NCI-H2227 (cell line): ENCODE results near the gene SSTR4.
"Not testable (repeated sequence)": the region's sequence is repeated elsewhere in the genome, so short reads cannot be mapped to it uniquely, and the experiment has no call there.

Source experiments
- DNase-seq: peaks from one replicate; lab custom pipeline; 2025; ENCODE audit not compliant: unreplicated experiment; lab: John Stamatoyannopoulos, UW

The SSTR4 gene

DNA sequence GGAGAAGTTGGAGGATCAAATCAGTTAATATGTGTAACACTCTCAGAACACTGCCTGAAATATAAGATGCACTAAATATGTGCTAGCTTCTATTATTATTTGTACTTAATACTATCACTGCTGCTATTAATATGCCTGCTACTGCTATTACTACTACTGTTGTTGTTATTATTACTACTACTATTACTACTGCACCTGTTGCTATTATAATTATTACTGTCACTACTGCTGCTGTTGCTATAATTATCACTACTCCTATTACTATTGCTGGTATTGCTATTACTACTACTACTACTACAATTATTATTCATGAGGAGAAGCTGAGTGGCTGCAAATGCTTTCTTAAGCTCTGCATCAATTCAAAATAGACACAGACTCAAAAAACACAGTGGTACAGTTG, 16.7 kb upstream of the SSTR4 start:
- no peak for DNase-seq

DNA sequence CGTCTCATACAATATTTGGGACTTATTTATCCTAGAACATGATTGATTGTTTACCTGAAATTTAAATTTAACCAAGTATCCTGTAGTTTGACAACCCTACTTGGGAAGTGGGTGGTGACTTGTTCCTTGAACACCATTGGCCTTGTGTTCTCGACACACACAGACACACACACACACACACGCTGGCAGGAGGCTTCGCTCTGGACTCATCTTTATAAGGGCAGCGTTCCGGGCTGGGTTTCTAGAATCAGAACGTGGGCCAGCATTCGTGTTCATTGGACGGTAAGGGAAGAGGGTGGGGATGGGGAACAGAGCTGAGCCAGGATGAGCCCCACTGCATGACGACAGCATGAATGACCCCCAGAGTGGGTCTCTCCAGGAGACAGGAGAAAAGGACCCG, 16.2 kb upstream of the SSTR4 start:
- no peak for DNase-seq

DNA sequence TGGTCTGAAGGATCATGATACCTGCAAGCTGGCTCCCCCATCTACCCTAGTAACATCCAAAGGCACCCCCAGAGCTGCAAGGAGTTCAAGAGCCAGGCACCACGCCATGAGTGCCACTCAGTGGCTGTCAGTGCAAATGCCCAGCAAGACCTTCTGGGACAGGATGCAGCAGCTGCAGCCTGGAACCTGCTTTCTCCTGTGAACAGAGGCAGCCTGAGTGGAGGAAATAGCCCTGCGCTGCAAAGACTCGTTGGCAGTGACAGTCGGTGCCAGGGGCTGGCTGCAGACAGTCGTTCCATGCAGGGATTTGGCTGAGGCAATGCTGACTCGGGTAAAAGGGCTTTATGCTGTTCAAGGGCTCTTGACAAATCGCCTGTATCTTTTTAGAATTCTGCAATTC, 15.7 kb upstream of the SSTR4 start:
- no peak for DNase-seq

DNA sequence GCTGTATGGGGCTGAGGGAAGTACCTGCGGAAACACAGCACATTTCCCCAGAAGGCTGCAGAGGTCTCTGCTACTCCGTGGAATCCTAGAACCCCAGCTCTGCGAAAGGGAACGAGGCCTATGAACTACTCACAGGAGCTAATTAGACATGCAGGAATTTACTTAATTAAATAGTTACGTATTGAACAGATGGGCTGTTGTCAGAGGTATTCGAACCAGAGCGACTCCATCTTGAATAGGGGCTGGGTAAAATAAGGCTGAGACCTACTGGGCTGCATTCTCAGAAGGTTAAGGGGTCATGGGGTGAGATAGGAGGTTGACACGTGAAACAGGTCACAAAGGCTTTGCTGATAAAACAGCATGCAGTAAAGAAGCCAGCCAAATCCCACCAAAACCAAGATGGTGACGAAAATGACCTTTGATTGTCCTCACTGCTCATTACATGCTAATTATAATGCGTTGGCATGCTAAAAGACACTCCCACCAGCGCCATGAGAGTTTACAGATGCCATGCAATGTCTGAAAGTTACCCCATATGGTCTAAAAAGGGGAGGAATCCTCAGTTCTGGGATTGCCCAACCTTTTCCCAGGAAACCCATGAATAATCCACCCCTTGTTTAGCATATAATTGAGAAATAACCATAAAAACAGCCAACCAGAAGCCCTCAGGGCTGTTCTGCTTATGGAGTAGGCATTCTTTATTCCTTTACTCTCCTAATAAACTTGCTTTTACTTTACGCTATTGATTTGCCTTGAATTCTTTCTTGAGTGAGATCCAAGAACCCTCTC, 14.7 kb upstream of the SSTR4 start:
- no peak for DNase-seq

DNA sequence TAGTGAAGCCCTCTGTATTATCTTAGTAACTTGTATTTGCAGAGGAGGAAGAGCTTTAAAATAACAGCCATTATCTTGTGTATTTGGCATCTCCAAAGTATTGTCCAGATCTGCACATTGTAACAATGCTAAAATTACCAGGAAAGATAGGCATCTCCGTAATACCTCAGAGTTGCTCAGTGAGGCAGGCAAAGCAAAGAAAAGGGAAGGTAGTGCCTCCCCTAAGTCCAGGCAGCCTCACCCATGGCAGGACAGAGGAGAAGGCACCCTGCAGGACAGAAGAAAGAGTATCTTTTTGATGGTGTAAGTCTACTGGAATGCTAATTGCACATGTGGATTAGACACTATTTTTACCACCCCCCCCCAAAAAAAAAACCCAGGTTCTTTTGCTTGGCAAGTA, 13.6 kb upstream of the SSTR4 start:
- no peak for DNase-seq

DNA sequence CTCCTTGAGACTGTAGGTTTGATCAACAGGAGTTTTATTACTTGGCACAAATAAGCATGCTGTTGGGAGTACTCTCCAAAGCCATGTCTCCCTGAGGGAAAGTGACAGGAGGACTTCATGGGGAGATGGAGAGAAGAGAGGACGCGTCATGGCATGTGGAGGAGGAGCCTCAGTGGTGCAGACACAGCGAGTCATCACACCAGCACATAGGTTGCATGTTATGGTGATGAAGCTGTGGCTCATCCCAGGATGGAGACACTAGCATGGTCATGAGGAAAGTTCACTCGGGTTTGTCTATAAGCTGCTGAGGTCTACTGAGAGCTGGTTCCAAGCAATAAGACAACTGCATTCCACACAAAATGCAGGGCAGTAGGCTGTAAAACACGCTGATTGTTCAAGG, 13.2 kb upstream of the SSTR4 start:
- no peak for DNase-seq

DNA sequence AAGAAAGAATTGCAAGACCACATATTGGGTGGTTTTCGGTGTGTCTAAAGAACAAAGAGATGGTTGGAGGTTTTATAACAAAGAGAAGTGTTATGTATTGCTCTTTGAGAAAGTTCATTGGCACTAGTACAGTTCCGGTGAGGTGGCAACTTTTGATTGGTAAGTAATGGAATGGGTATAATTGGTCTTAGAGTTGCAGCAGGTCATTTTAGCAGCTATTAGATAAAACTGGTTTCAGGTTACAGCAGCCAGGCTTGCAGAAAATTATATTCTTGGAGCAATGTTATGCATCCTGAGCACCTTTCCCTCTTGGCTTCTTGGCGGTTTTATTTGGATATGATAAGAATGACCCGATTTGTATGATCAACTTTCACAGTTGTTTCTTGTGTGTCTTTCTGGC, 12.3 kb upstream of the SSTR4 start:
- DNase-seq: no peak

DNA sequence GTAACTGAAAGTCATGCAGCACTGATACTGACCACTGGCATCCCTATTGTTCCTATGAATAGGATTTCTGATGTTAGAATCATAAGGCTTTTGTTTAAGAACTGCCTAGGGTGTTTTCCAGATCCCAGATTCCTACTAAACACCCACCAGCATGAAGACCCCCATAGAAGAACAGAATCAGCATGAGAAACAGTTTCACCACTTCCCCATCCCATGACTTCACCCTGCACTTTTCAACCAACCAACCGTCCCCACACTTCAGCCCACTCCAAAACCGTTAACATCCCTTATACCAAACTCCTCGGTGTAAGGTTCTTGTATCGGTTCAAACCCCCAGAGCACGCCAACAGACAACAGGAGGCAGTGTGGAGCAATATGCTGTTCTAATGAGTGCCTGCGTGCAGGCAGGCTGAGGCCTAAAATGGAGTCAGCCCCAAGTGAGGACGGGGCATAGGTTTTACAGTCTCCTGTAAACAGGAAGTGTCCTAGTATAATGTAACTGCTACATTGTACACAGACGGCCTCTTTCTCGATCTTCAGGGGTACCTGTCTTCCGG, 11.4 kb upstream of the SSTR4 start:
- no peak for DNase-seq

DNA sequence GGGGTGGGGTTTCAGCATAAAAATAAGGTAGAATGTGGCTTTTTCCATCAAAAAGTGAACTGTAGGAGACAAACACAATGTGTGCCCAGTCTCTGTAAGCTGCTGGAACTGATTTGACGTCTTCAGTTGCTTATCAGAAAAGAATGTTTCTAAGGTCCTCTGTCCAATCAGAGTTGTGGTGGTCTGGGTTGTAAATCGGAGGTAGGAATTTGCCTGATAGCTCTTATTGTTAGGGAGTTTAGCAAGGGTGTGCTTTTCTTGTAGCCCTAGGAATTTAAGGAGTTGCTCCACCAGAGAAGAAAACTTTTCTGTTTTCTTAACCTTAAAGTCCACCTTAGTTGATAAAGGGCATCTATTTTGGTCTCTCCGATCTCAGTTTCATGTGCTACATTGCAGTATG, 10.4 kb upstream of the SSTR4 start:
- DNase-seq: no peak

DNA sequence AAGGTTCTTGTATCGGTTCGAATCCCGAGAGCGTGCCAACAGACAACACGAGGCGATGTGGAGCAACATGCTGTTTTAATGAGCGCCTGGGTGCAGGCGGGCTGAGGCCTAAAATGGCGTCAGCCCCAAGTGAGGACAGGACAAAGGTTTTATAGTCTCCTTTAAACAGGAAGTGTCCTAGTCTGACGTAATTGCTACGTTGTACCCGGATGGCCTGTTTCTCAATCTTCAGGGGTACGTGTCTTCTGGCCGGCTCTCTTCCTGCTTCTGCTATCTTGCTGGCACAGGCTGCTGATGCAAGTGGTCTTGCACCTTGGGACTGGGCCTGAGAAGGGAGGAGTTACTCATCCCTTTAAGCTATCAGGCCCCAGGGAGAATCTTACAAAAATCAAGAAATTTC, 9.6 kb upstream of the SSTR4 start:
- DNase-seq: not testable (repeated sequence)

DNA sequence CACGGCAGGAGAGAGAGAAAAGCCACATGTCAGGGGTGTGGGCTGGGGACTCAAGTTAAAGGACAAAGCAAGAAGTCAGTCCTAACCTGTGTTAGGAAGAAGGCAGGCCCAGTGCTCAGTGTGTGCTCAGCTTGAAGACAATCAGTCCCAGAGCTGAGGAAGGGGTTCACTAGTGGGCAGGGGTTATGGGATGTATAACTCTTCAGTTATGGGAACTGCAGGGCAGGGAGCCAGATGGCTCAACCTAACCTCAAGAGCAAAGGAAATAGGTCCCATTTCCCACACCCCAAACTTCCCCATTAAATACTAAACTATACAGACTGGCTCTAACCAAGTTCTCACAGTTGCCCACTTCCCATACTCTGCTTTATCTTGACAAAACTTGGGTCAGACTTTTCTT, 7.4 kb upstream of the SSTR4 start:
- no peak for DNase-seq

DNA sequence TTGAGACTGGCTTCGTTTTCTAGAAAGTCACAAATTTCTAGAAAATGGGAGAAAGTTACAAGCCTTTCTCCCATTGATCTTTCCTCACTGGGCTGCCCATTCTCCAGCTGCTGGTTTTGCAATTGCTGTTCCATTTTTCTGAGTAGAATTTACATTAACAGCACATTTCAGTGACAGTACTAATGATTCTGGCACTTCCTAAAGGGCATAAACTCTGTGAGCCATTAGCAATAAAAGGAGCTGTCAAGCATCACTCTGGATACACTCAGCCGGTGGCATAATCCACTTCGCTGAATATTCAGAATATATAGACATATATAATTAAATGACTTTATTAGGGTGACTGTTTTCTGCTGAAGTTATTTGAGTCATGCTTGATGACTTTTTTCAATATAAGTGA, 6.7 kb upstream of the SSTR4 start:
- no peak for DNase-seq

DNA sequence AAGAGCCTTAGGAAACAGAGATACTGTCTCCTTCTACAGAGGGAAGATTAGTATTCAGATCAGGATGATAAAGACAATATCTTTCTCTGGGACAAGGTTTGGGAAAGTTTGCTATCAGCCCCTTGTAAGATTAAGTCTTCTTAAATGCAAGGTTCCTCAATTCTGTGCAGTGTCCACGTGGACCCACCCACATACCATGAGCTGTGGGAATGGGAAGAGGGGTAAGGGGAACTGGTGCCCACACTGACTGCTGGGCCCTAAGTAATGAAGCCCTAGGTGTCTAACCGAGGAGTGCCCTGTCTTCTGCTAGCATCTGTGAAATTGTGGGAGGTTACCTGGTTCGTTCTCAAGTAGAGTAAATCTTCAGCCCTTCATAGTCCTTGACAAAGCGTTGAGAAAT, 5.8 kb upstream of the SSTR4 start:
- DNase-seq: no peak

DNA sequence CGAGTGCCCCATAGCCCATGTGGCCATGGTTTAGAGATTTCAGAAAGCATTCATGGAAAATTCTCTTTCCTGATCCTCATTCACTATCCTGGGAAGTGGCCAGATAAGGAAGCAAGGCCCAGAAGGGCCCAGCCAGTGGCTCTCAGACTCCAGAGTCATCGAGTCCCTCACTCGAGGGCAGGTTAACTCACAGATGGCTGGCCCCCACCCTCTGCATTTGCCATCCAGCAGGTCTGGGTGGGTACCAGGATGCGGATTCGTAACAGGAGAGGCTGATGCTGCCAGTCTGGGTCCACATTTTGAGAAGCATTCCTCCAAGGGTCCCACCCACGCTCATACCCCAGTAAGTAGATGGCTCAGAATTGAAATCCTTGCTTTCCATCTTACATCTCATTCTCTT, 3.8 kb upstream of the SSTR4 start:
- DNase-seq: no peak

DNA sequence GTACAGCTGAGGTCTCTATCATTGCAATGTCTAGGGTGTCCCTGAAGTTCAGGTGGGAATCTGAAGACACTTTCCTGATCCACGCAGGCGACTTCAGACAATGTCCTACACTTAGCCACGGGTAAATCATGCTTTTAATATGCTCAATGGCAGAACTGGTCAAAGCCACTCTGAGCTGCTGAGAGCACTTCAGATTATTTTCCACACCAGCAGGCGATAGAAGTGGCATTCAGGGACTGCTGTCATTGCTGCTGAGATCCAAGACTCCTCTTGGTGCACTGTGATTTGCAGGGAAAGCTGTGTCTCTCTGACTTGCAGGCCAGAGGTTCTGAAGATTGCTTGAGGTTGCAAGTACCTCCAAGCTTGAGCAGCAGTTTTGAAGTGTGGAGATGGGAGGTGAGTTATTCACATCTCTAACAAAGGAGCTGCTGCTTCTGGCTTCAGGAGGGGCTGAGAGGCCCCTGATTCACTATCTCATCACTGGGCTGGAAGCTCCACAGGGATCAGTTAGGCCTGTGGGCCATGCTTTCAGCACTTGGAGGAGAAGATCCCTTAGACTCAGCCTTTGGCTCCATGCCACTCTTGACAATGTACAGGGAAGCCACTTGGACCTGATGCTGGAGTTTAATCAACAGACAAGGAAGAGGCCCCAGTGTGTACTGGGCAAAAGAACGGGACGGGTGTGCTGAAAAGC, 2.9 kb upstream of the SSTR4 start:
- DNase-seq: no peak

DNA sequence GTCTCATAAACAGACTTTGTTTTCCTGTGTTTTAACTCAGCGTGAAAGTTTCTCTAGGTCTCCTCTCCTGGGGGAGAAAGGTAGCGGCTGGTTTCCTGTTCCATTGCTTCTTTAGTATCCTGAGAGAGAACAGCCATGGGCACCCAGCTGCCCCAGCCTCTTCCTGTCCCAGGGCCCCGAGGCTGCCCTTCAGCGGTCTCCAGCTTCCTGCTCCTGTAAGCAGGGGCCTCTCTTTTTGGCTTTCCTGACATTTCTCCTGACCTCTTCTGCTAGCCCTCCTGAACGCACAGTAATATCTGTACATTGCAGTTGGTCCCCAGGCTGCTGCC, 2.4 kb upstream of the SSTR4 start:
- no peak for DNase-seq

DNA sequence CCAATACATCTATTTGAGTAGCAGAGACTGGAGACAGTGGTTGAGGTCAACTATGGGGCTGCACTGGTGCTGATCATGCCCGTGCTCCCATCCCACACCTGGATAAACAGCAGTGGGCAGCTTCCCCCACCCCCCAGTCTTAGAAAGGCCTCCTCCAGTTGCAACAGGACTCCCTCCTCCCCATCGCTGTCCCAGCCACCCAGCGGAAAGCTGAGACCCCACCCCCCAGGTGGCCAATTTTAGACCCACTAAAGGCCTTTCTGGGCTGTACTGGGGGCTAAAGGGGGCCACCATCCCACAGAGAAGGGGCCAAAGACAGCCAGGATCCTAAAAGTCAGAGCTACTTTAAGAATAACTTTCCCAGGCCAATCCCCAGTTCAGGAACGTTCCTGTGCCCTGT, 1.2 kb upstream of the SSTR4 start:
- no peak for DNase-seq

DNA sequence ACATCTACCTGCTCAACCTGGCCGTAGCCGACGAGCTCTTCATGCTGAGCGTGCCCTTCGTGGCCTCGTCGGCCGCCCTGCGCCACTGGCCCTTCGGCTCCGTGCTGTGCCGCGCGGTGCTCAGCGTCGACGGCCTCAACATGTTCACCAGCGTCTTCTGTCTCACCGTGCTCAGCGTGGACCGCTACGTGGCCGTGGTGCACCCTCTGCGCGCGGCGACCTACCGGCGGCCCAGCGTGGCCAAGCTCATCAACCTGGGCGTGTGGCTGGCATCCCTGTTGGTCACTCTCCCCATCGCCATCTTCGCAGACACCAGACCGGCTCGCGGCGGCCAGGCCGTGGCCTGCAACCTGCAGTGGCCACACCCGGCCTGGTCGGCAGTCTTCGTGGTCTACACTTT, 619 bp downstream of the SSTR4 start:
- DNase-seq: no peak

DNA sequence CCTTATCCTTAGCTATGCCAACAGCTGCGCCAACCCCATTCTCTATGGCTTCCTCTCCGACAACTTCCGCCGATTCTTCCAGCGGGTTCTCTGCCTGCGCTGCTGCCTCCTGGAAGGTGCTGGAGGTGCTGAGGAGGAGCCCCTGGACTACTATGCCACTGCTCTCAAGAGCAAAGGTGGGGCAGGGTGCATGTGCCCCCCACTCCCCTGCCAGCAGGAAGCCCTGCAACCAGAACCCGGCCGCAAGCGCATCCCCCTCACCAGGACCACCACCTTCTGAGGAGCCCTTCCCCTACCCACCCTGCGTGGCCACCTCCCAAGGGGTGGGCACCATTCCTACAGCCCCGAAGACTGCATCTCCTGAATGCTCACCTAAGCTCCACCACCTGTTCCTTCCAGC, 1.3 kb downstream of the SSTR4 start:
- no peak for DNase-seq

DNA sequence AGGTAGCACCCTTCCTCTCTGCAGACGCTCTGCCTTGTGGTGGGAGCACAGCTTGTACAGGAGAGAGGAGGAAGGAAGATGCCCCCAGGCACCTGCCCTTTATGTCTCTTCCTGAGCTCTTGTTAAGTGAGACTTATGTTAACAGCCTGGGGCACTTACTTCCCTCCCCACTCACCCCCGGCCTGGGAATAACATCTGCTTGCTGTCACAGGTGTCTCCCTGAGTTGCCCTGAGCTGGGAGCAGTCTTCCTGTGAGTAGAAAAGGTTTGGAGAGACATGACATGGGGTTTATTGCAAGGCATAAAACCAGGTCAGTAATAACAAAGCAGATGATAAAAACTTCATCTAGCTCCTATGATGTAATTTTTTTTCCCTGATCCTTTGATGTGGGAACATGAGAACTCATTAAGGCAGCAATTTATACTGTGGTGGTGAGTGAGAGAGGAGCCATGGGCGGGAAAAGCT, 1.9 kb downstream of the SSTR4 start:
- no peak for DNase-seq

DNA sequence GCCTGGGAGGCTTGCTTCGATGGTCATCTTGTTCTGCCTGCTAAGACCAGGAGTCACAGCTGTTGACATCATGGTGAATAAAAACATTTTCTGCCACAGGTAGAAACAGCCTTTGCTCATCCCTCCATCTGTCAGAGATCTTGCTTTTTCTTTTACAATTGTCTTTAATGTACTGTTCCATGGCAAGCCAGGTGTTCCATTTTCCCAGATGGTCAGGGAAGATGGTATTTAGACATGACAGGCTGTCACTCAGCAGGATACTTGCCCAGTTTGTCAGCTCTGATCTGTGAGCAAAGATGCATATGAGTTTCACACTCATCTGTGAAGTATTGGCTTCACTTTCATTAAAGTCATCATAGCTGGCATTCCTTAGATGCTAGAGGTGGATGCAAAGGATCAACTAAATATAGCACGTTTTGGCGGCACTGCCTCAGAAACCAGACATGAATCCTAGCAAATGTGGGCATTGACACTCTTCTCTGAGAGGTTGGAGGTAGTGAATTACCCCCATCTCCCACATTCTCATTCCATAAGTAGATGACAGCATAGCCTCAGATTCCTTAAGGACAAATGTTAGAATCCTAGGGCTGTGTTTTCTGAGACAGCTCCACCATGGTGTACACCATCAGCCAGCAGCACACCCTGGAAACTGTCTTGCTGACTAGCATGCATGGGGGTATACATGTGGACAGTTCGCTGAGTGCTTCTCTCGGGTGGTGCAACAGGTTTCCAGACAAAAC, 4.2 kb downstream of the SSTR4 start:
- no peak for DNase-seq
